Epithelial cell of proximal tubule (primary cell): ENCODE data around the gene DAPK3. TPM values are rescaled to one million over a fixed set of nuclear protein-coding genes. Genes with fewer than 3 reads are reported as not detected.

ENCODE experiments used
- DNase-seq: peaks from one replicate; pipeline ENCODE4 v3.0.0-alpha.2; 2011; ENCODE audit warnings: low read depth
- H3K4me3 ChIP-seq: 2 replicates; pipeline ENCODE4 v1.5.1; 2011; ENCODE audit warnings: low read depth, mild to moderate bottlenecking, low read length
- total RNA-seq: library from RNA; depleted of rRNA; stranded (reverse); fragments of >200 nt; gene quantifications from 2 replicates; pipeline ENCODE4 v1.2.3, GENCODE V29; 2015
- TF ChIP-seq, protein P1 (sequence below): conservative IDR thresholded peaks from 2 replicates; pipeline ENCODE4 v1.5.1; 2012; ENCODE audit warnings: low read depth, mild to moderate bottlenecking, low read length

Gene DAPK3
- total RNA-seq, 1 donor from 2014 or later = 112 TPM

GRCh38 chr19:3923912-3924311, 47.0 kb downstream of the DAPK3 start:
- no peak for DNase-seq
- H3K4me3 ChIP-seq = no peak overlapping the region
- TF ChIP-seq, protein P1, sequence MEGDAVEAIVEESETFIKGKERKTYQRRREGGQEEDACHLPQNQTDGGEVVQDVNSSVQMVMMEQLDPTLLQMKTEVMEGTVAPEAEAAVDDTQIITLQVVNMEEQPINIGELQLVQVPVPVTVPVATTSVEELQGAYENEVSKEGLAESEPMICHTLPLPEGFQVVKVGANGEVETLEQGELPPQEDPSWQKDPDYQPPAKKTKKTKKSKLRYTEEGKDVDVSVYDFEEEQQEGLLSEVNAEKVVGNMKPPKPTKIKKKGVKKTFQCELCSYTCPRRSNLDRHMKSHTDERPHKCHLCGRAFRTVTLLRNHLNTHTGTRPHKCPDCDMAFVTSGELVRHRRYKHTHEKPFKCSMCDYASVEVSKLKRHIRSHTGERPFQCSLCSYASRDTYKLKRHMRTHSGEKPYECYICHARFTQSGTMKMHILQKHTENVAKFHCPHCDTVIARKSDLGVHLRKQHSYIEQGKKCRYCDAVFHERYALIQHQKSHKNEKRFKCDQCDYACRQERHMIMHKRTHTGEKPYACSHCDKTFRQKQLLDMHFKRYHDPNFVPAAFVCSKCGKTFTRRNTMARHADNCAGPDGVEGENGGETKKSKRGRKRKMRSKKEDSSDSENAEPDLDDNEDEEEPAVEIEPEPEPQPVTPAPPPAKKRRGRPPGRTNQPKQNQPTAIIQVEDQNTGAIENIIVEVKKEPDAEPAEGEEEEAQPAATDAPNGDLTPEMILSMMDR = no peak

GRCh38 chr19:3923096-3923758, 47.7 kb downstream of the DAPK3 start:
- no peak overlapping the region for H3K4me3 ChIP-seq
- DNase-seq = no peak
- TF ChIP-seq, protein P1 = no peak

DNA sequence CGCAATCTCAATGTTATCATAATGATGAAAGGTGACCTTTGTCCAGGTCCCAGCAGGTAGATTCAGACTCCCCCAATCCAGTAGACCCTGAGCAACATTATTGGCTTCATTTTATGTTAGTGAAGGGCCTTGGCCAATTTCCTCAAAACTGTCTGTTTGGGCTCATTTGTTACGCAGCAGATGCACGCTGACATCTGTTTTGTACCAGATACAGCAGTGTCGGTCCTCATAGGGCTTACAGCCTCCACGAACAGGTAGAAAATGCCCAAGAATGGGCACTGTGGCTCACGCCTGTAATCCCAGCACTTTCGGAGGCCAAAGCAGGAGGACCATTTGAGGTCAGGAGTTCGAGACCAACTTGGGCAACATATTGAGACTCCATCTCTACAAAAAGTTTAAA, 51.1 kb downstream of the DAPK3 start:
- DNase-seq = no peak
- no peak overlapping the region for H3K4me3 ChIP-seq
- TF ChIP-seq, protein P1 = no peak

DNA sequence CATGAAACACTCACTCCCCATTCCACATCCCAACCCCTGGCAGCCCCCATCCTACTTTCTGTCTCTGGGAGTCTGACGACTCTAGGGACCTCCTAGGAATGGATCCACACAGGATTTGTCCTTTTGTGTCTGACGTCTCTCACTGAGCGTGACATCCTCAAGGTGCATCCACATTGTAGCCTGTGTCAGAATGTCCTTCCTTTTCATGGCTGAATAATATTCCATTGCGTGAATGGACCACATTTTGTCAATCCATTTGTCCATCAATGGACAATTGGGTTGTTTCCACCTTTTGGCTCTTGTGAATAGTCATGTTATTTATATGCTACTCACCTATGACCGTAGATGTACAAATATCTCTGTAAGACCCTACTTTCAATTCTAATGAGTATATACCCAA, 54.9 kb downstream of the DAPK3 start:
- DNase-seq = no peak
- TF ChIP-seq, protein P1 = no peak
- H3K4me3 ChIP-seq = no peak overlapping the region

- no peak for DNase-seq
- H3K4me3 ChIP-seq = no peak overlapping the region
- TF ChIP-seq, protein P1 = no peak
Observed at GRCh38 chr19:3914199-3914598, 56.7 kb downstream of the DAPK3 start.

DNA sequence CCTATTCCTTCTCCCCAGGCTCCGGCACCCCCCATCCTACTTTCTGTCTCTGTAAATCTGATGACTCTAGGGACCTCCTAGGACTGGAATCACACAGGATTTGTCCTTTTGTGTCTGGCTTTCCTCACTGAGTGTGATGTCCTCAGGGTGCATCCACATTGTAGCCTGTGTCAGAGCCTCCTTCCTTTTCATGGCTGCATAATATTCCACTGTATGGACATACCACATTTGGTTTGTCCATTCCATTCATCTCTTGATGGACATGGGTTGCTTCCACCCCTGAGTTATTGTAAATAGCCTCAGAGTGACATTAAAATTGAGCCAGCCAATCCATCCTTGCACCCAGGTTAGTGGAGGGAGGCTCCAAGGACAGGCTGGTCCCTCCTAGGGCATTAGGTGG, 60.8 kb downstream of the DAPK3 start:
- H3K4me3 ChIP-seq = no peak overlapping the region
- TF ChIP-seq, protein P1 = no peak

More for the DNA sequence above, 60.8 kb downstream of the DAPK3 start:
- DNase-seq = no peak

Other genes with a start within 250 kb of the DAPK3 start
- gene APBA3, start 209.4 kb downstream of the DAPK3 start, total RNA-seq = 24.6 and 25.8 TPM in 2 replicates
- 102 and 105 TPM in 2 replicates for gene MRPL54, start 208.4 kb downstream of the DAPK3 start, total RNA-seq
- not detected in 2 replicates for gene RAX2, start 198.9 kb downstream of the DAPK3 start, total RNA-seq
- gene MATK, start 184.7 kb downstream of the DAPK3 start, total RNA-seq = 0.29 TPM in 1 of 2 replicates, not detected in the other
- not detected in 2 replicates for gene ZFR2, start 102.1 kb downstream of the DAPK3 start, total RNA-seq
- not detected in 2 replicates for gene ATCAY, start 90.4 kb downstream of the DAPK3 start, total RNA-seq
- not detected in 2 replicates for gene NMRK2, start 38.0 kb downstream of the DAPK3 start, total RNA-seq
- gene EEF2, start 14.4 kb upstream of the DAPK3 start, total RNA-seq = 1,327 and 1,998 TPM in 2 replicates
- 26.7 and 31.5 TPM in 2 replicates for gene PIAS4, start 36.6 kb upstream of the DAPK3 start, total RNA-seq
- 22.1 and 28.1 TPM in 2 replicates for gene ZBTB7A, start 95.8 kb upstream of the DAPK3 start, total RNA-seq
- gene MAP2K2, start 153.0 kb upstream of the DAPK3 start, total RNA-seq = 123 and 138 TPM in 2 replicates
- not detected in 2 replicates for gene CREB3L3, start 182.5 kb upstream of the DAPK3 start, total RNA-seq
- gene SIRT6, start 211.5 kb upstream of the DAPK3 start, total RNA-seq = 33.8 and 43.5 TPM in 2 replicates
- not detected in 2 replicates for gene ANKRD24, start 211.6 kb upstream of the DAPK3 start, total RNA-seq